ENCODE data around the gene MAGI1. TPM values are rescaled to one million over a fixed set of nuclear protein-coding genes. Genes with fewer than 3 reads are reported as not detected.
A peak's percentile ranks its signal among the peaks of the same experiment; 100 is the strongest.

The MAGI1 gene
- total RNA-seq, 4 donors from 2014 or later: 42.4 to 71.6 (median 50.2) TPM

GRCh38 chr3:65999606-66000005 is 39.1 kb downstream of the MAGI1 start:
- H3K4me3 ChIP-seq (ENCODE audit: low read depth, poor library complexity, severe bottlenecking): no peak overlapping the region
- no peak for DNase-seq (ENCODE audit: low spot score in 2 of 2)
- TF ChIP-seq POLR2A (IDR thresholded peaks at IDR 0.05): no peak
- TF ChIP-seq CTCF (IDR thresholded peaks at IDR 0.05): no peak
- WGBS, 2 donors: 83% methylated on average over 8 of the region's 8 CpGs
- intact Hi-C loops (cut with DNase I; ENCODE audit: low total_unique reads): no loop called here

GRCh38 chr3:65996589-65996988 is 42.1 kb downstream of the MAGI1 start:
- DNase-seq (ENCODE audit: low spot score in 2 of 2): peak in 1 of 2 donors; percentile 31
- WGBS, 2 donors: 43 to 50% methylated on average over 11 of the region's 11 CpGs
- intact Hi-C loops (cut with DNase I; ENCODE audit: low total_unique reads): no loop called here
- H3K4me3 ChIP-seq (ENCODE audit: low read depth, poor library complexity, severe bottlenecking): no peak overlapping the region
- no peak for TF ChIP-seq CTCF (IDR thresholded peaks at IDR 0.05)
- TF ChIP-seq POLR2A (IDR thresholded peaks at IDR 0.05): no peak

GRCh38 chr3:65995515-65995914 is 43.2 kb downstream of the MAGI1 start:
- no peak for DNase-seq (ENCODE audit: low spot score in 2 of 2)
- WGBS, 2 donors: 61 to 69% methylated on average over 6 of the region's 6 CpGs
- intact Hi-C loops (cut with DNase I; ENCODE audit: low total_unique reads): no loop called here
- no peak for TF ChIP-seq POLR2A (IDR thresholded peaks at IDR 0.05)
- no peak for TF ChIP-seq CTCF (IDR thresholded peaks at IDR 0.05)
- no peak overlapping the region for H3K4me3 ChIP-seq (ENCODE audit: low read depth, poor library complexity, severe bottlenecking)

GRCh38 chr3:65995030-65995429 is 43.7 kb downstream of the MAGI1 start:
- DNase-seq (ENCODE audit: low spot score in 2 of 2): no peak
- intact Hi-C loops (cut with DNase I; ENCODE audit: low total_unique reads): no loop called here
- no peak overlapping the region for H3K4me3 ChIP-seq (ENCODE audit: low read depth, poor library complexity, severe bottlenecking)
- WGBS, 2 donors: 39 to 42% methylated on average over 4 of the region's 4 CpGs
- TF ChIP-seq POLR2A (IDR thresholded peaks at IDR 0.05): no peak

- 93 to 100% methylated on average over 1 of the region's 1 CpG for WGBS, 2 donors
- intact Hi-C loops (cut with DNase I; ENCODE audit: low total_unique reads): no loop called here
- H3K4me3 ChIP-seq (ENCODE audit: low read depth, poor library complexity, severe bottlenecking): no peak overlapping the region
- TF ChIP-seq POLR2A (IDR thresholded peaks at IDR 0.05) (no peak), CTCF (IDR thresholded peaks at IDR 0.05) (no peak)
- DNase-seq (ENCODE audit: low spot score in 2 of 2): no peak
Measured at GRCh38 chr3:65993134-65993900, 45.4 kb downstream of the MAGI1 start.

- 73 to 90% methylated on average over 1 of the region's 1 CpG for WGBS, 2 donors
- intact Hi-C loops (cut with DNase I; ENCODE audit: low total_unique reads): no loop called here
Measured at GRCh38 chr3:65992106-65992505, 46.6 kb downstream of the MAGI1 start.

More at GRCh38 chr3:65992106-65992505, 46.6 kb downstream of the MAGI1 start:
- DNase-seq (ENCODE audit: low spot score in 2 of 2): no peak
- H3K4me3 ChIP-seq (ENCODE audit: low read depth, poor library complexity, severe bottlenecking): no peak overlapping the region
- no peak for TF ChIP-seq CTCF (IDR thresholded peaks at IDR 0.05)
- TF ChIP-seq POLR2A (IDR thresholded peaks at IDR 0.05): no peak

Data from lower leg skin (tissue), 4 donors.